SK-N-SH (cell line): ENCODE measurements around the gene RPS6KA1. TPM values are rescaled to one million over a fixed set of nuclear protein-coding genes. Genes with fewer than 3 reads are reported as not detected.
"Not testable (repeated sequence)": the region's sequence is repeated elsewhere in the genome, so short reads cannot be mapped to it uniquely, and the experiment has no call there.

Experiments
- CTCF ChIA-PET: fragments of 300-600, 350-600 bp; formaldehyde crosslinking; extraction: SDS; loops from one replicate; lab custom pipeline; 2021; lab: Yijun Ruan, JAX
- POLR2A ChIA-PET: fragments of 350-600 bp; sonication (Branson Sonifier 250); formaldehyde crosslinking; extraction: SDS; loops from one replicate; lab custom pipeline; 2020; ENCODE audit warnings: antibody characterized with exemption, inconsistent platforms; lab: Yijun Ruan, JAX
- DNase-seq: peaks from one replicate; pipeline ENCODE4 v3.0.0; 2012
- H2AFZ ChIP-seq: fragments of 200-600 bp; sonication (generic); 2 replicates; pipeline ENCODE4 v1.8.1; 2016; ENCODE audit warnings: antibody characterized with exemption, mild to moderate bottlenecking, low read depth
- H3F3A ChIP-seq: fragments of 200-600 bp; sonication (generic); replicated peaks from 2 replicates; pipeline ENCODE3; 2016; ENCODE audit warnings: antibody characterized with exemption, mild to moderate bottlenecking; ENCODE audit not compliant: insufficient read depth
- H3K27ac ChIP-seq, 2 experiments: fragments of 200-500 bp in 1 of 2; fragments of 200-600 bp in 1 of 2; sonication (Bioruptor generic) in 1 of 2; sonication (generic), shearing (Covaris generic) in 1 of 2; 2 replicates each; pipeline versions ENCODE4 v1.5.1 to v1.6.1; 2014 to 2016; ENCODE audit warnings: low read depth in 2 of 2, inconsistent platforms in 1 of 2, low read length in 1 of 2, mild to moderate bottlenecking in 1 of 2, mixed read lengths in 1 of 2
- H3K27me3 ChIP-seq: fragments of 200-600 bp; sonication (generic), shearing (Covaris generic); 2 replicates; pipeline ENCODE4 v1.6.1; 2016; ENCODE audit warnings: mixed run types; ENCODE audit not compliant: insufficient read depth
- H3K36me3 ChIP-seq, 2 experiments: fragments of 200-500 bp in 1 of 2; fragments of 200-600 bp in 1 of 2; sonication (Bioruptor generic) in 1 of 2; sonication (generic) in 1 of 2; replicated peaks in 1 of 2; 2 replicates each; pipeline versions ENCODE3 to v1.5.1; 2014 to 2016; ENCODE audit warnings: low read length in 1 of 2, mild to moderate bottlenecking in 1 of 2; ENCODE audit not compliant: insufficient read depth in 2 of 2, control insufficient read depth in 1 of 2
- H3K4me1 ChIP-seq, 2 experiments: fragments of 200-500 bp in 1 of 2; fragments of 200-600 bp in 1 of 2; sonication (Bioruptor generic) in 1 of 2; sonication (generic), shearing (Covaris generic) in 1 of 2; 2 replicates each; pipeline versions ENCODE4 v1.5.1 to v1.6.1; 2014 to 2016; ENCODE audit warnings: low read depth in 1 of 2, low read length in 1 of 2, mixed run types in 1 of 2; ENCODE audit not compliant: insufficient read depth in 2 of 2, control insufficient read depth in 1 of 2
- H3K4me2 ChIP-seq: fragments of 200-600 bp; sonication (generic), shearing (Covaris generic); 2 replicates; pipeline ENCODE4 v1.6.1; 2017; ENCODE audit warnings: mixed run types
- H3K4me3 ChIP-seq, 2 experiments: fragments of 200-500 bp in 1 of 2; fragments of 200-600 bp in 1 of 2; sonication (Bioruptor generic) in 1 of 2; sonication (generic), shearing (Covaris generic) in 1 of 2; 2 replicates each; pipeline versions ENCODE4 v1.5.1 to v1.8.1; 2014 to 2016; ENCODE audit warnings: low read depth in 2 of 2, inconsistent platforms in 1 of 2, low read length in 1 of 2, mild to moderate bottlenecking in 1 of 2, mixed read lengths in 1 of 2, moderate library complexity in 1 of 2
- H3K79me2 ChIP-seq: fragments of 200-600 bp; sonication (generic); 2 replicates; pipeline ENCODE4 v1.8.1; 2017; ENCODE audit warnings: mild to moderate bottlenecking; ENCODE audit not compliant: insufficient read depth
- H3K9ac ChIP-seq: fragments of 200-600 bp; sonication (generic); 2 replicates; pipeline ENCODE4 v1.6.1; 2017; ENCODE audit warnings: mixed run types
- H3K9me2 ChIP-seq: fragments of 200-600 bp; sonication (generic); 2 replicates; pipeline ENCODE4 v1.6.1; 2017; ENCODE audit warnings: mixed run types
- H3K9me3 ChIP-seq: fragments of 200-600 bp; sonication (generic); 2 replicates; pipeline ENCODE4 v1.6.1; 2017; ENCODE audit warnings: mixed run types, mild to moderate bottlenecking, moderate library complexity
- H4K20me1 ChIP-seq: fragments of 200-600 bp; sonication (generic); 2 replicates; pipeline ENCODE4 v1.6.1; 2017; ENCODE audit warnings: mild to moderate bottlenecking, mixed run types; ENCODE audit not compliant: insufficient read depth
- ELF1 ChIP-seq: IDR thresholded peaks from 2 replicates; pipeline ENCODE4 v1.4.0; 2012
- FOXJ3 ChIP-seq: sonication (generic); formaldehyde crosslinking; IDR thresholded peaks from 2 replicates; pipeline ENCODE4 v1.5.1; 2020; ENCODE audit warnings: mild to moderate bottlenecking, missing genetic modification reagents
- FOXM1 ChIP-seq: IDR thresholded peaks from 2 replicates; pipeline ENCODE4 v1.4.0; 2012; ENCODE audit warnings: low read depth, mild to moderate bottlenecking
- GABPA ChIP-seq: IDR thresholded peaks from 2 replicates; pipeline ENCODE4 v1.4.0; 2012; ENCODE audit warnings: low read depth, mild to moderate bottlenecking
- JUND ChIP-seq: IDR thresholded peaks from 2 replicates; pipeline ENCODE4 v1.4.0; 2012
- MEF2A ChIP-seq: IDR thresholded peaks from 2 replicates; pipeline ENCODE4 v1.4.0; 2012; ENCODE audit warnings: low read depth, borderline replicate concordance
- NRF1 ChIP-seq: IDR thresholded peaks from 2 replicates; pipeline ENCODE4 v1.6.1; 2012; ENCODE audit warnings: low read depth, mild to moderate bottlenecking, low read length
- SMC3 ChIP-seq: IDR thresholded peaks from 2 replicates; pipeline ENCODE4 v1.6.1; 2012; ENCODE audit warnings: low read depth, low read length, improper control_type of control experiment
- TAF1 ChIP-seq: IDR thresholded peaks from 2 replicates; pipeline ENCODE4 v1.6.1; 2012; ENCODE audit warnings: low read depth, mild to moderate bottlenecking, low read length, moderate library complexity, borderline replicate concordance
- TCF12 ChIP-seq: IDR thresholded peaks from 2 replicates; pipeline ENCODE4 v1.4.0; 2012
- YY1 ChIP-seq: IDR thresholded peaks from 2 replicates; pipeline ENCODE4 v1.4.0; 2012; ENCODE audit warnings: low read depth, mild to moderate bottlenecking
- WGBS: methylation state at CpG from one replicate; pipeline ENCODE4 v1.1.6; 2017; ENCODE audit warnings: low lambda C conversion rate; 5-methylcytosine and 5-hydroxymethylcytosine counted together
- polyA plus RNA-seq, 3 experiments: library from polyadenylated mRNA; depleted of rRNA; stranded (reverse); fragments of >200 nt; gene quantifications; 2 replicates each; pipeline ENCODE4 v1.2.3, GENCODE V29; 2012
- TF ChIP-seq, protein P1 (sequence below): fragments of 150-350 bp; IDR thresholded peaks from 2 replicates; pipeline ENCODE4 v1.6.1; 2016; ENCODE audit warnings: mild to moderate bottlenecking, low read depth, low read length
- TF ChIP-seq, protein P2 (sequence below): IDR thresholded peaks from 2 replicates; pipeline ENCODE4 v1.6.1; 2012; ENCODE audit warnings: mild to moderate bottlenecking, low read depth, low read length, moderate library complexity
- TF ChIP-seq, protein P3 (sequence below): IDR thresholded peaks from 2 replicates; pipeline ENCODE4; 2012
- TF ChIP-seq, protein P4 (sequence below): fragments of 150-350 bp; IDR thresholded peaks from 2 replicates; pipeline ENCODE4 v1.6.1; 2017; ENCODE audit warnings: antibody characterized with exemption, low read length, low read depth, borderline replicate concordance

Gene RPS6KA1
- polyA plus RNA-seq, 1 of the 3 experiments (the other 2 are of a cell fraction) = 9.7 TPM

DNA sequence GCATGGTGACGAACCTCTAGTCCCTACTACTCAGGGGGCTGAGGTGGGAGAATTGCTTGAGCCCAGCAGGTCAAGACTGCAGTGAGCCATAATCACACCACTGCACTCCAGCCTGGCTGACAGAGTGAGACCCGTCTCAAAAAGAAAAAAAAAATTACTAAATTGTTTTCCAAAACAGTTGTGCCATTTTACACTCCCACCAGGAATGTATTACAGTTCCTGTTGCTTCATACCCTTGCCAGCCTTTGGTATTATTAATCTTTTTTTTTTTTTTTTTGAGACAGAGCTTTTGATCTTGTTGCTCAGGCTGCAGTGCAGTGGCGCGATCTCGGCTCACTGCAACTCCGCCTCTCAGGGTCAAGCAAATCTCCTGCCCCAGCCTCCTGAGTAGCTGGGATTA lies 55.9 kb downstream of the RPS6KA1 start (continued):
- TF ChIP-seq, protein P1, sequence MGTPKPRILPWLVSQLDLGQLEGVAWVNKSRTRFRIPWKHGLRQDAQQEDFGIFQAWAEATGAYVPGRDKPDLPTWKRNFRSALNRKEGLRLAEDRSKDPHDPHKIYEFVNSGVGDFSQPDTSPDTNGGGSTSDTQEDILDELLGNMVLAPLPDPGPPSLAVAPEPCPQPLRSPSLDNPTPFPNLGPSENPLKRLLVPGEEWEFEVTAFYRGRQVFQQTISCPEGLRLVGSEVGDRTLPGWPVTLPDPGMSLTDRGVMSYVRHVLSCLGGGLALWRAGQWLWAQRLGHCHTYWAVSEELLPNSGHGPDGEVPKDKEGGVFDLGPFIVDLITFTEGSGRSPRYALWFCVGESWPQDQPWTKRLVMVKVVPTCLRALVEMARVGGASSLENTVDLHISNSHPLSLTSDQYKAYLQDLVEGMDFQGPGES = no peak
- TF ChIP-seq TAF1 (no peak), ELF1 (no peak), NRF1 (no peak), MEF2A (no peak), FOXJ3 (CRISPR knock-in tag) (no peak), GABPA (no peak), JUND (no peak), TCF12 (no peak)
- TF ChIP-seq, protein P2, sequence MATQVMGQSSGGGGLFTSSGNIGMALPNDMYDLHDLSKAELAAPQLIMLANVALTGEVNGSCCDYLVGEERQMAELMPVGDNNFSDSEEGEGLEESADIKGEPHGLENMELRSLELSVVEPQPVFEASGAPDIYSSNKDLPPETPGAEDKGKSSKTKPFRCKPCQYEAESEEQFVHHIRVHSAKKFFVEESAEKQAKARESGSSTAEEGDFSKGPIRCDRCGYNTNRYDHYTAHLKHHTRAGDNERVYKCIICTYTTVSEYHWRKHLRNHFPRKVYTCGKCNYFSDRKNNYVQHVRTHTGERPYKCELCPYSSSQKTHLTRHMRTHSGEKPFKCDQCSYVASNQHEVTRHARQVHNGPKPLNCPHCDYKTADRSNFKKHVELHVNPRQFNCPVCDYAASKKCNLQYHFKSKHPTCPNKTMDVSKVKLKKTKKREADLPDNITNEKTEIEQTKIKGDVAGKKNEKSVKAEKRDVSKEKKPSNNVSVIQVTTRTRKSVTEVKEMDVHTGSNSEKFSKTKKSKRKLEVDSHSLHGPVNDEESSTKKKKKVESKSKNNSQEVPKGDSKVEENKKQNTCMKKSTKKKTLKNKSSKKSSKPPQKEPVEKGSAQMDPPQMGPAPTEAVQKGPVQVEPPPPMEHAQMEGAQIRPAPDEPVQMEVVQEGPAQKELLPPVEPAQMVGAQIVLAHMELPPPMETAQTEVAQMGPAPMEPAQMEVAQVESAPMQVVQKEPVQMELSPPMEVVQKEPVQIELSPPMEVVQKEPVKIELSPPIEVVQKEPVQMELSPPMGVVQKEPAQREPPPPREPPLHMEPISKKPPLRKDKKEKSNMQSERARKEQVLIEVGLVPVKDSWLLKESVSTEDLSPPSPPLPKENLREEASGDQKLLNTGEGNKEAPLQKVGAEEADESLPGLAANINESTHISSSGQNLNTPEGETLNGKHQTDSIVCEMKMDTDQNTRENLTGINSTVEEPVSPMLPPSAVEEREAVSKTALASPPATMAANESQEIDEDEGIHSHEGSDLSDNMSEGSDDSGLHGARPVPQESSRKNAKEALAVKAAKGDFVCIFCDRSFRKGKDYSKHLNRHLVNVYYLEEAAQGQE = no peak
- TF ChIP-seq, protein P3, sequence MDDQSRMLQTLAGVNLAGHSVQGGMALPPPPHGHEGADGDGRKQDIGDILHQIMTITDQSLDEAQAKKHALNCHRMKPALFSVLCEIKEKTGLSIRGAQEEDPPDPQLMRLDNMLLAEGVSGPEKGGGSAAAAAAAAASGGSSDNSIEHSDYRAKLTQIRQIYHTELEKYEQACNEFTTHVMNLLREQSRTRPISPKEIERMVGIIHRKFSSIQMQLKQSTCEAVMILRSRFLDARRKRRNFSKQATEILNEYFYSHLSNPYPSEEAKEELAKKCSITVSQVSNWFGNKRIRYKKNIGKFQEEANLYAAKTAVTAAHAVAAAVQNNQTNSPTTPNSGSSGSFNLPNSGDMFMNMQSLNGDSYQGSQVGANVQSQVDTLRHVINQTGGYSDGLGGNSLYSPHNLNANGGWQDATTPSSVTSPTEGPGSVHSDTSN = no peak

DNA sequence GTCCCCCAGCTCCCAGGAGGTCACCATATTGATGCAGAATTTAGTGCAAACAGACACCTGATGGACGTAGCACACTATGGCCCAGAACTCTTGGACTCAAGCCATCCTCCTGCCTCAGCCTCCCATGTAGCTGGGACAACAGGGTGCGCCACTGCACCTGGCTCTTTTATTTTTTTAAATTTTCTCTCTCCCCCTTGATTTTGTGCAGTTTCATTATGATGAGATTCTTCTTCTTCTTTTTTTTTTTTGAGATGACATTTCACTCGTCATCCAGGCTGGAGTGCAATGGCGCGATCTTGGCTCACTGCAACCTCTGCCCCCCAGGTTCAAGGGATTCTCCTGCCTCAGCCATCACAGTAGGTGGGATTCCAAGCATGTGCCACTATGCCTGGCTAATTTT lies 63.8 kb downstream of the RPS6KA1 start:
- WGBS = 54% methylated on average over 5 of the region's 5 CpGs
- Histone ChIP-seq H3K27me3 (no peaks in the 10 kb centered on the region; the same call in 1 of the 2 replicates), H3F3A (no peaks in the 10 kb centered on the region), H3K9me3 (peaks cover 8% of the 10 kb centered on the region; the same call in 1 of the 2 replicates), H3K9me2 (no peaks in the 10 kb centered on the region), H3K9ac (no peak overlapping the region), H3K79me2 (no peaks in the 10 kb centered on the region), H3K27ac (no peak overlapping the region), H3K4me3 (no peak overlapping the region), H3K4me1 (no peaks in the 10 kb centered on the region; a peak in 1 of 4 replicates)
- CTCF ChIA-PET = interaction anchor here (1.3 to 1.8 kb wide), 3 partner anchors 9 to 195 kb away, joined by 4 to 11 read pairs (median 5); no protein-coding TSS in a partner anchor
- POLR2A ChIA-PET = no interaction called here
- TF ChIP-seq YY1 (no peak), SMC3 (no peak), FOXM1 (no peak), MEF2A (no peak), JUND (no peak)
- TF ChIP-seq, protein P4, sequence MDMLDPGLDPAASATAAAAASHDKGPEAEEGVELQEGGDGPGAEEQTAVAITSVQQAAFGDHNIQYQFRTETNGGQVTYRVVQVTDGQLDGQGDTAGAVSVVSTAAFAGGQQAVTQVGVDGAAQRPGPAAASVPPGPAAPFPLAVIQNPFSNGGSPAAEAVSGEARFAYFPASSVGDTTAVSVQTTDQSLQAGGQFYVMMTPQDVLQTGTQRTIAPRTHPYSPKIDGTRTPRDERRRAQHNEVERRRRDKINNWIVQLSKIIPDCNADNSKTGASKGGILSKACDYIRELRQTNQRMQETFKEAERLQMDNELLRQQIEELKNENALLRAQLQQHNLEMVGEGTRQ = no peak
- TF ChIP-seq, all 33 proteins: peak for 0
- Histone ChIP-seq H3K4me2 (no peak overlapping the region), H2AFZ (no peak overlapping the region), H3K36me3 (no peaks in the 10 kb centered on the region), H4K20me1 (no peaks in the 10 kb centered on the region)
- no peak for DNase-seq

DNA sequence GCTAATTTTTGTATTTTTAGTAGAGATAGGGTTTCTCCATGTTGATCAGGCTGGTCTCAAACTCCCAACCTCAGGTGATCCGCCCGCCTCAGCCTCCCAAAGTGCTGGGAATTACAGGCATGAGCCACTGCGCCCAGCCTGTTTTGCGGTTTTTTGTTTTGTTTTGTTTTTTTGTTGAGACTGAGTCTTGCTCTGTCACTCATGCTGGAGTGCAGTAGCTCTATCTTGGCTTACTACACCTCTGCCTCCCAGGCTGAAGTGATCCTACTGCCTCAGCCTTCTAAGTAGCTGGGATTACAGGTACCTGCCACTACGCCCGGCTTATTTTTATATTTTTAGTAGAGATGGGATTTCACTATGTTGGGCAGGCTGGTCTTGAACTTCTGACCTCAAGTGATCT lies 65.0 kb downstream of the RPS6KA1 start:
- CTCF ChIA-PET = interaction anchor here (0.6 to 1.8 kb wide), 8 partner anchors 8 to 347 kb away, joined by 3 to 11 read pairs (median 4); no protein-coding TSS in a partner anchor
- H3K27me3 ChIP-seq, DNase-seq, H3K27ac ChIP-seq, H3K36me3 ChIP-seq, H3K4me3 ChIP-seq, H3K79me2 ChIP-seq, H3F3A ChIP-seq, H2AFZ ChIP-seq, H3K4me2 ChIP-seq, H3K9me2 ChIP-seq, H3K9me3 ChIP-seq, H3K4me1 ChIP-seq, POLR2A ChIA-PET, H4K20me1 ChIP-seq, H3K9ac ChIP-seq: not testable (repeated sequence)
- WGBS = 80% methylated on average over 6 of the region's 6 CpGs
